GM13976 (cell line): ENCODE results near the gene LECT2.

Experiments used
- DNase-seq: peaks from one replicate; pipeline ENCODE4 v3.0.0; 2012; ENCODE audit warnings: low spot score
- in situ Hi-C: fragments of 300-500 bp; cut with MboI; formaldehyde crosslinking; loops from one replicate; pipeline ENCODE4 v1.12.0; 2022; ENCODE audit warnings: low sequenced_read_pairs, mixed read lengths, inconsistent platforms; ENCODE audit not compliant: unreplicated experiment
- TF ChIP-seq, protein P1 (sequence below): IDR thresholded peaks from 2 replicates; pipeline ENCODE4 v1.5.1; 2012; ENCODE audit warnings: borderline replicate concordance, mild to moderate bottlenecking; ENCODE audit not compliant: insufficient read depth; ENCODE audit errors: extremely low read depth, missing control alignments, control extremely low read depth

LECT2 gene

DNA sequence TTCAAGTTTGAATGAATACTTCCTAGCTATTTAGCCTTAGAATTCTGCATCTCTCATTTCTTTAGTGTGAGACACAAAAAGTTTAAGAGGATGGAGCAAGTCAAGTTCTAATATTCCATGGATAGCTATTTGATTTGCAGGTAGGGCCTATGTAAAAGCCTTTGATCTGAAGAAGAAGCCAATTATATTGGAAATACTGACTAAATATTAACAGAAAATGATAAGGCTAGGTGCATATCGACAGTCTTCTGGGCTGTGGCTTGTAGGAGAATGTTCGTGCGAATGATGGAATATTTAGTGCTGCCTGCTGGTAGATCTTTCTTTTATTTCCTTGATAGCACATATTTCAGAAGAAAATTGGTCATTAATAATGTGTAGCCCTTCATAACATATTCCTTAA lies at the start of gene LECT2:
Gene LECT2 (minus strand): TSS at position 85 of the 400 bp plus-strand sequence. CDS start 150 bp downstream, outside the sequence.
- in situ Hi-C loops, result no loop called here
- DNase-seq, result no peak

DNA sequence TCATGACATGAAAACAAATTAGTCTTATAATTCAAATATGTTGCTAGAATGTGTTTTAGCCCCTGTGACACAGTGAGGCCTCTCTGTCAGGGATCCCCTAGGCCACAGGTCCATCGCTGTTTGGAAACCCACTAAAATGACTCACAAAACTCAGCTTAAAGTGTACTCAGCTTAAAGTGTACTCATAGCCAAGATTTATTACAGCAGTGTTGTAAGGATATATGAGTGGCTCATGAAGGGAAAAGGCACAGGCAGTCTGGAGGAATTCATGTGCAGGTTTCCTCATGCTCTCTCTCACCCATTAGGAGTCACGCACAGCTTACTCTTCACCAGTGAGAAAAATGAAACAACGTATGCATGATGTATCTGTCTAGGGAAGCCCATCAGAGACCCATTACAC lies 49.7 kb upstream of the LECT2 start:
- in situ Hi-C loops, result no loop called here
- DNase-seq, result no peak
- TF ChIP-seq, protein P1, sequence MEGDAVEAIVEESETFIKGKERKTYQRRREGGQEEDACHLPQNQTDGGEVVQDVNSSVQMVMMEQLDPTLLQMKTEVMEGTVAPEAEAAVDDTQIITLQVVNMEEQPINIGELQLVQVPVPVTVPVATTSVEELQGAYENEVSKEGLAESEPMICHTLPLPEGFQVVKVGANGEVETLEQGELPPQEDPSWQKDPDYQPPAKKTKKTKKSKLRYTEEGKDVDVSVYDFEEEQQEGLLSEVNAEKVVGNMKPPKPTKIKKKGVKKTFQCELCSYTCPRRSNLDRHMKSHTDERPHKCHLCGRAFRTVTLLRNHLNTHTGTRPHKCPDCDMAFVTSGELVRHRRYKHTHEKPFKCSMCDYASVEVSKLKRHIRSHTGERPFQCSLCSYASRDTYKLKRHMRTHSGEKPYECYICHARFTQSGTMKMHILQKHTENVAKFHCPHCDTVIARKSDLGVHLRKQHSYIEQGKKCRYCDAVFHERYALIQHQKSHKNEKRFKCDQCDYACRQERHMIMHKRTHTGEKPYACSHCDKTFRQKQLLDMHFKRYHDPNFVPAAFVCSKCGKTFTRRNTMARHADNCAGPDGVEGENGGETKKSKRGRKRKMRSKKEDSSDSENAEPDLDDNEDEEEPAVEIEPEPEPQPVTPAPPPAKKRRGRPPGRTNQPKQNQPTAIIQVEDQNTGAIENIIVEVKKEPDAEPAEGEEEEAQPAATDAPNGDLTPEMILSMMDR, result no peak

More for the DNA sequence above, at the start of gene LECT2:
- TF ChIP-seq, protein P1, result no peak

DNA sequence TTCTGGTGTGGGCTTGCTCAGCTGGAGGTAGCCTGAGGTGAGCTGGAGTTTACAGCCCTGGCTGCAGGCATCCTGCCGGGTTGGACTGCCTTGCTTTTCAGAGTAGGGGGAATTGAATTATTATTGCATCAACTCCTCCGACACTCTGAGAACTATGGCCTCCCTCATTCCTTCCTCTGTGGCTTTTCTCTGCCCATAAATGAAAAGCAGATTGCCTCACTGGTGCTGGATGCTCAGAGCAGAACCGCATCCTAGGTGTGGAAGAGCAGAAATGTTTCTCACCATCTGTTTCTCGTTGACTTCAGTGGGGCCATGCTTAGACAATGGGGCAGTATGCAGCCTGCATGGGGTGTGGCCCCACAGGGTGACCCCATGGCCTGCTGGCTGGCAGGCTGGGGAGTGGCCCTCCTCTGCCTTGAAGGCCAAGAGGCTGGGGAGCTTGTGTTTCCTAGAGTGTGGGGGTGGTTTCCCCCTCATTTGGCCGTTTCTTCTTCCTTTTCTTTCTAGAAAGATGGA lies 46.7 kb upstream of the LECT2 start:
- in situ Hi-C loops, result no loop called here
- TF ChIP-seq, protein P1, result no peak
- no peak for DNase-seq

DNA sequence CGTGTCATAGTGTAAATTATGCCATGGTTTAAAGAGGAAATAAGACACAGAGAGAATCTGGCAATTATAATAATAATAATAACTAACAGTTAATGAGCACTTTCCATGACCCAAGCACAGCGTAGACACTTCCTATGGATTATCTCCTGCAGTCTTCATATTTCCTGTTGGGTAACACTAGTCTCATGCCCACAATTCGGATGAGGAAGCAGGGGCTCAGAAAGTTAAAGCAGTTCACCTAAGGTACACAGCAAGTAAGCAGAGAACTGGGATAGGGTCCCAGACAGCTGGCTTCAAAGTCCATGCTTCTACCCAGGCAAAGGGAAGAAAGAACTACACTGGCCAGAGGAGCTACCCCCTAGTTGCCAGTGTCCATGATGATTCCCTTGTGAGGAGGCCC lies 46.1 kb upstream of the LECT2 start:
- in situ Hi-C loops, result no loop called here
- TF ChIP-seq, protein P1, result no peak
- no peak for DNase-seq

DNA sequence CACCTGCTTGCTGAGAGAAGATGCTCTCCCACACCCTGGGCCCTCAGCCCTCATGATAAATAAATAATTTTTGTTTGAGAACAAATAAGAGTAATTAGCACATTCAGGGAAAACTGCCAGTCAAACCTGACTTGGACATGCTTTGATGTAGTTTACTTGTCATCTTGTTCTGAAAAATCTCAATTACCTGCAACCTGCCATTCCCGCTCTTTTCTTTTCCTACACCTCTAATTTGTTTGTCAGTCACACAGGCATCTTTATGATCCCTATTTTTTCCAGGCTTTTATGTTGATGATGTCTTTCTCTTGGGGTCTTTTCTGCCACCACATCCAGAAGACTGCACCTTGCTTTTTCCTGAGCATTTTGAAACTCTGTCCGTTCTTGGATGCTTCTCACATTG lies 45.4 kb upstream of the LECT2 start:
- in situ Hi-C loops, result no loop called here
- TF ChIP-seq, protein P1, result no peak
- DNase-seq, result no peak

DNA sequence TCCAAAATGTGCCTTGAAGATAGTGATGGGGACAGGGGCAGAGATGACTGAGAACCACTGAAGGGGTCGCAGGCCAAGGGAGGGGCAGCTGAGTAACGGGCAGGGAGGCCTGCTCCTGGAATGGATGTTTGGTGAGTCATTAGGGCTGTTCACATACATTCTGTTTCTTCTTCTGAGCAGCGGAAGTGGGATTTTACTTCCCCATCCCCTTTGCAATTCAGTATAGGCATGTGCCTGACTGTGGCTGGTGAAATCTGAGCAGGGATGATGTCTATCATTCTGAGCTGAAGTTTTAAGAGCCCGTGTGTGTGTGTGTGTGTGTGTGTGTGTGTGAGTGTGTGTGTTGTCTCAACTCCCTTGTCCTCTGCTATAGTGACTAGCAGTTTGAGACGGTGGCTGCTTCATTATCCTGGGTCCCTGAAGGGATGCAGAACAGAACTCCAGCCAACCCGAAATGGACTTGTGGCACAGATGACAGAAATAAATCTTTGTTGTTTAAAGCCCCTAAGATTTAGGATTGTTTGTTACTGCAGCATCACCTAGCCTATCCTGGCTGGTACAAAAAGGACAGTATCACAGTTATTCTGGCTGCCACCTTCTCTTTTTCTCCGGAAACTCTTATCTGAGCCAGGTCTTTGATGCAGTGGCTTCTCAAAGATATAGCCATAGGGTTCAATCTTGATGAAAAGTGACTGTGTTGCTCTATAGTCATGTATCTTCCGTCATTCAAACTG lies 44.8 kb upstream of the LECT2 start:
- DNase-seq, result no peak
- TF ChIP-seq, protein P1, result no peak
- in situ Hi-C loops, result no loop called here

DNA sequence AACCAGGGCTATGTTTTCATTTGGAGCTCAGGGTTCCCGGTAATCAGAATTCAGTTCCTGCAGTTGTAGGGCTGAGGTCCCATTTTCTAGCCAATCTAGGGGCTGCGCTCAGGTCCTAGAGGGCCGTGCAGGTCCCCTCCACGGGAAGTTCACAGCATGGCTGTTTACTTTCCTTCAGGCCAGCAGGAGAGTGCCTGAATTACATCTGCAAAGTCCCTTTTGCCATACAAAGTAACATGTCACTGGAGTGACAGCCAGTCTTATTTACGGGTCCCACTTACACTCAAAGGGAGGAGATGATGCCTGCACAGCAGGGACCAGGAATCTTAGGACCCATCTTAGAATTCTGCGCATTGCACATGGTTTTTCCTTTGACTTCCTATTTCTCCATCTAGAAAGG lies 44.1 kb upstream of the LECT2 start:
- in situ Hi-C loops, result no loop called here
- TF ChIP-seq, protein P1, result no peak
- no peak for DNase-seq
